Activated T-helper 1 cell treated with anti-CD3 and anti-CD28 coated beads, Interleukin-12 subunit alpha, Interleukin-12 subunit beta, Interleukin-2, Interleukin-4 antibody, amounts not matched to agents 30 ng/mL and 10 ng/mL and 1 ng/mL, durations not matched to agents 14 hours and 24 hours and 36 hours (primary cell): ENCODE measurements around the gene HLCS. TPM values are rescaled to one million over a fixed set of nuclear protein-coding genes. Genes with fewer than 3 reads are reported as not detected.

Experiments used
- DNase-seq: peaks from one replicate; pipeline ENCODE4 v3.0.0; 2021; ENCODE audit warnings: low spot score
- H3K27ac Mint-ChIP-seq: one replicate; pipeline ENCODE4 v1.8.0; 2021; ENCODE audit warnings: mild to moderate bottlenecking, mixed read lengths
- H3K27me3 Mint-ChIP-seq: one replicate; pipeline ENCODE4 v1.8.0; 2022; ENCODE audit warnings: mild to moderate bottlenecking, moderate library complexity, mixed read lengths; ENCODE audit not compliant: insufficient read depth
- H3K36me3 Mint-ChIP-seq: one replicate; pipeline ENCODE4 v1.8.0; 2021; ENCODE audit warnings: low read depth, mixed read lengths
- H3K4me1 Mint-ChIP-seq: one replicate; pipeline ENCODE4 v1.8.0; 2021; ENCODE audit warnings: low read depth, mixed read lengths
- H3K4me3 Mint-ChIP-seq: one replicate; pipeline ENCODE4 v1.8.0; 2021; ENCODE audit warnings: mild to moderate bottlenecking, moderate library complexity, mixed read lengths
- H3K9me3 Mint-ChIP-seq: one replicate; pipeline ENCODE4 v1.8.0; 2021; ENCODE audit warnings: mixed read lengths
- intact Hi-C: fragments of 100-400 bp; cut with micrococcal nuclease; formaldehyde crosslinking; loops from one replicate; pipeline ENCODE4 v1.15.1; 2024
- total RNA-seq: library from RNA; stranded (reverse); gene quantifications from 2 replicates; pipeline ENCODE4 v1.2.3, GENCODE V29; 2022

HLCS gene
- total RNA-seq, 1 donor from 2014 or later = 15.8 TPM

GRCh38 chr21:36806103-36806502 lies 160.4 kb downstream of the HLCS start:
- DNase-seq = no peak
- intact Hi-C loops = no loop called here
- Mint-ChIP-seq H3K4me3 (no peak overlapping the region), H3K9me3 (no peaks in the 10 kb centered on the region), H3K27me3 (no peaks in the 10 kb centered on the region), H3K36me3 (no peaks in the 10 kb centered on the region), H3K4me1 (no peaks in the 10 kb centered on the region), H3K27ac (no peak overlapping the region)

- intact Hi-C loops = no loop called here
- Mint-ChIP-seq H3K4me3 (no peak overlapping the region), H3K4me1 (no peaks in the 10 kb centered on the region), H3K9me3 (no peaks in the 10 kb centered on the region), H3K27me3 (no peaks in the 10 kb centered on the region), H3K27ac (no peak overlapping the region), H3K36me3 (no peaks in the 10 kb centered on the region)
- DNase-seq = no peak
These were observed 161.4 kb downstream of the HLCS start for GRCh38 chr21:36804874-36805611.

- Mint-ChIP-seq H3K27me3 (no peaks in the 10 kb centered on the region), H3K36me3 (no peaks in the 10 kb centered on the region), H3K9me3 (no peaks in the 10 kb centered on the region), H3K27ac (no peak overlapping the region), H3K4me3 (no peak overlapping the region), H3K4me1 (no peaks in the 10 kb centered on the region)
- intact Hi-C loops = no loop called here
- DNase-seq = no peak
These were observed 162.5 kb downstream of the HLCS start for GRCh38 chr21:36803816-36804439.

- intact Hi-C loops = no loop called here
- no peaks in the 10 kb centered on the region for H3K36me3 Mint-ChIP-seq
- DNase-seq = no peak
- no peak overlapping the region for H3K27ac Mint-ChIP-seq
- H3K4me3 Mint-ChIP-seq = no peak overlapping the region
- H3K27me3 Mint-ChIP-seq = no peaks in the 10 kb centered on the region
- peaks cover 3% of the 10 kb centered on the region for H3K9me3 Mint-ChIP-seq
- H3K4me1 Mint-ChIP-seq = no peaks in the 10 kb centered on the region
These were observed 163.3 kb downstream of the HLCS start for GRCh38 chr21:36803051-36803645.

- intact Hi-C loops = no loop called here
- Mint-ChIP-seq H3K27me3 (peaks cover 1% of the 10 kb centered on the region), H3K9me3 (peaks cover 14% of the 10 kb centered on the region), H3K27ac (no peak overlapping the region), H3K4me3 (no peak overlapping the region), H3K4me1 (no peaks in the 10 kb centered on the region), H3K36me3 (no peaks in the 10 kb centered on the region)
- DNase-seq = no peak
These were observed 165.7 kb downstream of the HLCS start for GRCh38 chr21:36800734-36801133.

GRCh38 chr21:36799869-36800268 lies 166.6 kb downstream of the HLCS start:
- Mint-ChIP-seq H3K36me3 (no peaks in the 10 kb centered on the region), H3K27me3 (peaks cover 1% of the 10 kb centered on the region), H3K4me1 (no peaks in the 10 kb centered on the region), H3K27ac (no peak overlapping the region), H3K9me3 (peaks cover 16% of the 10 kb centered on the region), H3K4me3 (no peak overlapping the region)
- DNase-seq = no peak
- intact Hi-C loops = no loop called here

GRCh38 chr21:36798491-36798890 lies 168.0 kb downstream of the HLCS start:
- H3K4me3 Mint-ChIP-seq = no peak overlapping the region
- peaks cover 1% of the 10 kb centered on the region for H3K27me3 Mint-ChIP-seq
- H3K4me1 Mint-ChIP-seq = no peaks in the 10 kb centered on the region
- peaks cover 19% of the 10 kb centered on the region for H3K9me3 Mint-ChIP-seq
- no peak for DNase-seq
- H3K27ac Mint-ChIP-seq = no peak overlapping the region
- intact Hi-C loops = no loop called here
- no peaks in the 10 kb centered on the region for H3K36me3 Mint-ChIP-seq

GRCh38 chr21:36796070-36796469 lies 170.4 kb downstream of the HLCS start:
- intact Hi-C loops = no loop called here
- no peak overlapping the region for H3K27ac Mint-ChIP-seq

GRCh38 chr21:36792505-36792967 lies 173.9 kb downstream of the HLCS start:
- intact Hi-C loops = no loop called here
- DNase-seq = no peak
- Mint-ChIP-seq H3K4me3 (no peak overlapping the region), H3K36me3 (no peaks in the 10 kb centered on the region), H3K27me3 (no peaks in the 10 kb centered on the region), H3K9me3 (peaks cover 11% of the 10 kb centered on the region), H3K27ac (no peak overlapping the region), H3K4me1 (no peaks in the 10 kb centered on the region)

More at GRCh38 chr21:36796070-36796469, 170.4 kb downstream of the HLCS start:
- DNase-seq = no peak
- H3K36me3 Mint-ChIP-seq = no peaks in the 10 kb centered on the region
- peaks cover 1% of the 10 kb centered on the region for H3K27me3 Mint-ChIP-seq
- peaks cover 19% of the 10 kb centered on the region for H3K9me3 Mint-ChIP-seq
- H3K4me3 Mint-ChIP-seq = no peak overlapping the region
- no peaks in the 10 kb centered on the region for H3K4me1 Mint-ChIP-seq

GRCh38 chr21:36791695-36792470 lies 174.6 kb downstream of the HLCS start:
- intact Hi-C loops = no loop called here
- DNase-seq = no peak
- Mint-ChIP-seq H3K4me3 (no peak overlapping the region), H3K36me3 (no peaks in the 10 kb centered on the region), H3K4me1 (no peaks in the 10 kb centered on the region), H3K9me3 (peaks cover 9% of the 10 kb centered on the region), H3K27ac (no peak overlapping the region), H3K27me3 (no peaks in the 10 kb centered on the region)

- H3K27ac Mint-ChIP-seq = no peak overlapping the region
- peaks cover 9% of the 10 kb centered on the region for H3K9me3 Mint-ChIP-seq
- intact Hi-C loops = no loop called here
These were observed 175.3 kb downstream of the HLCS start for GRCh38 chr21:36791180-36791579.

GRCh38 chr21:36790616-36791015 lies 175.9 kb downstream of the HLCS start:
- no peak for DNase-seq
- Mint-ChIP-seq H3K4me3 (no peak overlapping the region), H3K9me3 (peaks cover 5% of the 10 kb centered on the region), H3K27me3 (no peaks in the 10 kb centered on the region), H3K4me1 (no peaks in the 10 kb centered on the region), H3K27ac (no peak overlapping the region), H3K36me3 (no peaks in the 10 kb centered on the region)
- intact Hi-C loops = no loop called here

More at GRCh38 chr21:36791180-36791579, 175.3 kb downstream of the HLCS start:
- no peaks in the 10 kb centered on the region for H3K36me3 Mint-ChIP-seq
- no peak overlapping the region for H3K4me3 Mint-ChIP-seq
- DNase-seq = no peak
- H3K4me1 Mint-ChIP-seq = no peaks in the 10 kb centered on the region
- H3K27me3 Mint-ChIP-seq = no peaks in the 10 kb centered on the region
